ENCODE results near the gene GNAI1.

The GNAI1 gene

DNA sequence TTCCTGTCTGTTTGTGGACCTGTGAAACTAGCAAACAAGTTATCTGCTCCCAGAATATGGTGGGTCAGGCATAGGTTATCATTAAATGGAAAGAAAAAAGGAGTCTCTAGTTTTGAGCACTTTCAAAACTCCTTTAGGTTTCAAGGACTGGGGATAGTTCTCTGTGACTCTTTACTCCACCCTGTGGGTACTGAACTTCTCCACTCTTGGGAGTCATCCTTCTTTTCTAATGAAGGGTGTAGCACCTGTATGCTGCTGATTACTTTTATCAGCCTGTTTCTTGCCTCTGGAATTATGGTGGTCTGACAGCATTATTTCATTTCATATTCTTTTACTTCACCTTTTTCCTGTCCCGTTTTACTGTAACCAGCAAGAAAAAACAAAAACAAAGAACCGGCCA lies 6.7 kb downstream of the GNAI1 start:
- H3K4me1 ChIP-seq (ENCODE audit: low read depth, poor library complexity, severe bottlenecking) = peaks cover 6% of the 10 kb centered on the region
- H3K4me2 ChIP-seq = no peak overlapping the region
- H2AFZ ChIP-seq (ENCODE audit: low read depth) = no peak overlapping the region
- TF ChIP-seq, protein P1, sequence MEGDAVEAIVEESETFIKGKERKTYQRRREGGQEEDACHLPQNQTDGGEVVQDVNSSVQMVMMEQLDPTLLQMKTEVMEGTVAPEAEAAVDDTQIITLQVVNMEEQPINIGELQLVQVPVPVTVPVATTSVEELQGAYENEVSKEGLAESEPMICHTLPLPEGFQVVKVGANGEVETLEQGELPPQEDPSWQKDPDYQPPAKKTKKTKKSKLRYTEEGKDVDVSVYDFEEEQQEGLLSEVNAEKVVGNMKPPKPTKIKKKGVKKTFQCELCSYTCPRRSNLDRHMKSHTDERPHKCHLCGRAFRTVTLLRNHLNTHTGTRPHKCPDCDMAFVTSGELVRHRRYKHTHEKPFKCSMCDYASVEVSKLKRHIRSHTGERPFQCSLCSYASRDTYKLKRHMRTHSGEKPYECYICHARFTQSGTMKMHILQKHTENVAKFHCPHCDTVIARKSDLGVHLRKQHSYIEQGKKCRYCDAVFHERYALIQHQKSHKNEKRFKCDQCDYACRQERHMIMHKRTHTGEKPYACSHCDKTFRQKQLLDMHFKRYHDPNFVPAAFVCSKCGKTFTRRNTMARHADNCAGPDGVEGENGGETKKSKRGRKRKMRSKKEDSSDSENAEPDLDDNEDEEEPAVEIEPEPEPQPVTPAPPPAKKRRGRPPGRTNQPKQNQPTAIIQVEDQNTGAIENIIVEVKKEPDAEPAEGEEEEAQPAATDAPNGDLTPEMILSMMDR (conservative IDR thresholded peaks at IDR 0.05; ENCODE audit: low read depth, low read length) = no peak
- peaks cover 6% of the 10 kb centered on the region; the same call in 1 of the 2 replicates for H3K79me2 ChIP-seq (ENCODE audit: insufficient read depth, low read depth)
- no peak overlapping the region for H3K4me3 ChIP-seq (IDR thresholded peaks at IDR 0.05; ENCODE audit: insufficient read depth, low read depth, low read length)
- H3K36me3 ChIP-seq (ENCODE audit: insufficient read depth) = no peaks in the 10 kb centered on the region
- no peak overlapping the region for H3K9ac ChIP-seq
- no peak overlapping the region for H3K27ac ChIP-seq
- H4K20me1 ChIP-seq (ENCODE audit: insufficient read depth) = no peaks in the 10 kb centered on the region
- H3K27me3 ChIP-seq (ENCODE audit: insufficient read depth, low read depth) = no peaks in the 10 kb centered on the region; the same call in 1 of the 2 replicates

- TF ChIP-seq, protein P1 (conservative IDR thresholded peaks at IDR 0.05; ENCODE audit: low read depth, low read length) = no peak
- Histone ChIP-seq H3K27me3 (ENCODE audit: insufficient read depth, low read depth) (no peaks in the 10 kb centered on the region; the same call in 1 of the 2 replicates), H3K4me1 (ENCODE audit: low read depth, poor library complexity, severe bottlenecking) (no peaks in the 10 kb centered on the region), H3K36me3 (ENCODE audit: insufficient read depth) (no peaks in the 10 kb centered on the region), H3K79me2 (ENCODE audit: insufficient read depth, low read depth) (peaks cover 6% of the 10 kb centered on the region; the same call in 1 of the 2 replicates), H2AFZ (ENCODE audit: low read depth) (no peak overlapping the region), H4K20me1 (ENCODE audit: insufficient read depth) (no peaks in the 10 kb centered on the region), H3K4me3 (IDR thresholded peaks at IDR 0.05; ENCODE audit: insufficient read depth, low read depth, low read length) (no peak overlapping the region), H3K4me2 (no peak overlapping the region), H3K27ac (no peak overlapping the region), H3K9ac (no peak overlapping the region)
These were observed 8.4 kb downstream of the GNAI1 start for GRCh38 chr7:80142853-80143580.

DNA sequence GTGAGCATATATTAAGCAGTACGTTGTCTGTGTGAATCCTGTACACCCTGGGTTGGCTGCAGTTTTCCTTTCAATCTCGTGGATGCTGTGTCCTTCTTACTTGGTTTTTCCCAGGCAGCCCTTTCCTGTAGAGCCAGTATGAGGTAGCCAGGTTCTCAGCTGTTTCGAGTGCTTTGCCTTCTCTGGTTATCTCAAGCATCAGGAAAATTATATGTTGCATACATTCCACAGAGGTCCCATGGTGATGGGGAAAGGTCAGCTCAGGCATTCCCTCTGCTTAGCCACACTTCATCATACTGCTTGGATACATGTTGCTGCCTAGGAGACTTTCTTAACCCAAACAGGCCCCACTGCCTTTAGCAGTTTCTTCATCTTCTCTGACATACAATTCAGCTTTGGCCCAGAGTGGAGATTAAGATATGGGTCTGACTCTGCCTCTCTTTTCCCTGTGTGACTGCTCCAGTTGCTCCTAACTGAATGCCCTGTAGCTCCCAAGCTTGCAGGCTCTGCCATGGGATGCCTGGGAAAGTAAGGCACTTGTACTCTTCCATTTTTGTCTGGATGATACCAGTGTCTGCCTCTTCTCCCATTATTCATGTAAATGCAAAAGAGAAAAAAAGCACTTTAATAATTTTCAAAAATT lies 11.3 kb downstream of the GNAI1 start:
- no peak overlapping the region for H2AFZ ChIP-seq (ENCODE audit: low read depth)
- H3K9ac ChIP-seq = no peak overlapping the region
- H4K20me1 ChIP-seq (ENCODE audit: insufficient read depth) = no peaks in the 10 kb centered on the region
- no peak overlapping the region for H3K27ac ChIP-seq
- no peaks in the 10 kb centered on the region for H3K79me2 ChIP-seq (ENCODE audit: insufficient read depth, low read depth)
- TF ChIP-seq, protein P1 (conservative IDR thresholded peaks at IDR 0.05; ENCODE audit: low read depth, low read length) = no peak
- H3K27me3 ChIP-seq (ENCODE audit: insufficient read depth, low read depth) = no peaks in the 10 kb centered on the region
- H3K4me1 ChIP-seq (ENCODE audit: low read depth, poor library complexity, severe bottlenecking) = peaks cover under 1% of the 10 kb centered on the region
- H3K36me3 ChIP-seq (ENCODE audit: insufficient read depth) = no peaks in the 10 kb centered on the region
- no peak overlapping the region for H3K4me2 ChIP-seq
- no peak overlapping the region for H3K4me3 ChIP-seq (IDR thresholded peaks at IDR 0.05; ENCODE audit: insufficient read depth, low read depth, low read length)

DNA sequence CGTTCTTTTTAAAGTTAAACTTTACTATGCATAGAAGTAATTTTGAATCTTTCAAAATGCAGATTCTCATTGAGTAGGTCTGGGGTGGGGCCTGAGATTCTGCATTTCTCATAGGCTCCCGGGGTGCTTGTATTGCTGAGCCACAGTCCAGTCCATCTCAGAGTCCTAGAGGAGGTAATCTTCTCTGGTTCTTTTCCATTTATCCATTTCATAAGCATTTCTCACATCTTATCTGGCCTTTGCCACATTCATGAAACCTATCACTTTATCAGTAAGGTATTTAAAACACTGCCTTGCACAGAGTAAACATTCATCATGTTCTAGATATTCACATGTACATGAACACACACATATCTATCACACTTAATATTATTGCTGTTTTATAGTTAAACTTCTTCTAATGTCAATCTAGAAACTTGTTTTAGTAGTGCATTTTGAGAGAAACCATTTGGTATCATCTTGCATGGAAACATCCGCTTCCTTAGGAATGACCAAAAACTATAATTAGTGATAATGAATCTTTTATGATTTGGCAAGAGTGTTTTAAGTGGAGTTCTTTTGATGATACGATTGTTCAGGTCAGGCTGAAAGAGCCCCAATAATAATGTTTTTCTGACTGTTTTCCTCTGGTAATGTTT lies 12.0 kb downstream of the GNAI1 start:
- H3K27me3 ChIP-seq (ENCODE audit: insufficient read depth, low read depth) = no peaks in the 10 kb centered on the region
- H3K4me1 ChIP-seq (ENCODE audit: low read depth, poor library complexity, severe bottlenecking) = peaks cover 8% of the 10 kb centered on the region
- H3K36me3 ChIP-seq (ENCODE audit: insufficient read depth) = no peaks in the 10 kb centered on the region
- no peaks in the 10 kb centered on the region for H4K20me1 ChIP-seq (ENCODE audit: insufficient read depth)
- H3K4me3 ChIP-seq (IDR thresholded peaks at IDR 0.05; ENCODE audit: insufficient read depth, low read depth, low read length) = no peak overlapping the region
- no peaks in the 10 kb centered on the region for H3K79me2 ChIP-seq (ENCODE audit: insufficient read depth, low read depth)
- H2AFZ ChIP-seq (ENCODE audit: low read depth) = no peak overlapping the region
- no peak overlapping the region for H3K27ac ChIP-seq
- TF ChIP-seq, protein P1 (conservative IDR thresholded peaks at IDR 0.05; ENCODE audit: low read depth, low read length) = no peak
- H3K4me2 ChIP-seq = no peak overlapping the region
- no peak overlapping the region for H3K9ac ChIP-seq
